Kidney glomerular epithelial cell (primary cell): ENCODE data around the gene TSEN15.

ENCODE experiments used
- DNase-seq: peaks from one replicate; lab custom pipeline; 2025; lab: John Stamatoyannopoulos, UW

TSEN15 gene

DNA sequence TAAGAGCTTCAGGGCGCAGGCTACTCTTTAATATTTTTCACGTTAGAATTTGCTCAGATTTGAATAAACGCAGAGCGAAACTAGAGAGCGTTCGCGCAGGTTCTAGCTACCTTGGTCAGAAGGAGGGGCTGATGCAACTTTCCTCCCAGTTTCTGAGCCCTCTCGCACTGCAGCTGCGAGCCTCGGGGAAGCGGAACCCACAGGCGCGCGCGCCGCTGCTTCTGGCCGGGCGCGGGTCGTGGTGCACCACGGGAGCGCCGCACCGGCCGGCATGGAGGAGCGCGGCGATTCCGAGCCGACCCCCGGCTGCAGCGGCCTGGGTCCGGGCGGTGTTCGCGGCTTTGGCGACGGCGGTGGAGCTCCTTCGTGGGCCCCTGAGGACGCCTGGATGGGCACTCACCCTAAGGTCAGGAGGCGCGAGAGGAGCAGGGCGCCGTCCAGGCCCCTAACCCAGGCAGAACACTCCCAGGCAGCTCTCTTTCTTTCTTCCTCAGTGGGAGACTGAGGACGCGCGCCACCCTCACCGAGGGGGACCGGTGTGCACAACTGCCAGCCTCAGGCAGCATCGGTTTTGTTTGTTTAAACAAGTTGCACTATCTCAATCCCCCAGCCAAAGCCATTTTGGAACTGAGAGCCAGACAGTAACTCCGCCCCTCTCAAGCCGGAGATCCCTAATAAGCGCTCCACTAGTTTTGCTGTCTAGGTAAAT lies at the start of gene TSEN15:
Gene TSEN15 (plus strand): TSS at position 246 of the 709 bp plus-strand sequence. CDS start 26 bp downstream, at position 272.
- DNase-seq: peak; percentile 78

DNA sequence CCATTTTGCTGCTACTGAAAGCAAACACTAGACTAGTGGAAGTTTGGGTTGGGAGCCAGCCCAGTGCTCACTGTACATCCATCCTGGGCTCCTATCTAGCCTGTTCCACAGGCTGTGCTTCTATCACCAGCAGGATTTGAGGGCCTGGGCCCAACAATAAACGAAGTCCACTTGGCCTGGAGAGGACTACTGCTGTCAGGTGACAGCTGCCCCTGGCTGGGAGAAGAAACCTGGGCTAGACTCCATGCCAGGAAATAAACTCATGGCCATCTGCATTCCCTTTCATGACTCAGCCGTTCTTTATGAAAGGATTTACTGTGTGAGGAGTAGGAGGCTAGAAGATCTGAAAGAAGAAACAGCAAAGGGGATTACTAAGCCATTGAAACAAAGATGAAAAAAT lies 49.5 kb upstream of the TSEN15 start:
- peak; percentile 81 for DNase-seq

GRCh38 chr1:184004935-184005334 lies 46.6 kb upstream of the TSEN15 start:
- DNase-seq: no peak

DNA sequence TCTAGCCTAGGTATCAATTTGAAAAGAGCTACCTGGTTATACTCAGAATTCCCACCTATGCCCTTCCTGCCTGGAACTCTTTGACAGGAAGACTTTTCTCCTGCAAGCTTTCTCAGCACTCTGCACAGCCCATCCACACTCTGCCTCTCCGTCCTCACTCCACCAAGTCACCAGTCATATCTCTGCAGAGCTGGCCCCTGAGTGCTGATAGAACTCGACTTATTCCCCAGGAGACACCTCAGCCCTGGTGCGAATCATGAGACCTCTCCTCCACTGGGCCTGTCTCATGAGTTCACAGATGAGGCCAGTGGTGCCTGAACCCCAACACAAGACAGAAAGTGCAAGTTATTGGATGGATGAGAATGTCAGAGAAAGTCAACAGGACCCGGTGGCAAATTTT lies 46.0 kb upstream of the TSEN15 start:
- no peak for DNase-seq

DNA sequence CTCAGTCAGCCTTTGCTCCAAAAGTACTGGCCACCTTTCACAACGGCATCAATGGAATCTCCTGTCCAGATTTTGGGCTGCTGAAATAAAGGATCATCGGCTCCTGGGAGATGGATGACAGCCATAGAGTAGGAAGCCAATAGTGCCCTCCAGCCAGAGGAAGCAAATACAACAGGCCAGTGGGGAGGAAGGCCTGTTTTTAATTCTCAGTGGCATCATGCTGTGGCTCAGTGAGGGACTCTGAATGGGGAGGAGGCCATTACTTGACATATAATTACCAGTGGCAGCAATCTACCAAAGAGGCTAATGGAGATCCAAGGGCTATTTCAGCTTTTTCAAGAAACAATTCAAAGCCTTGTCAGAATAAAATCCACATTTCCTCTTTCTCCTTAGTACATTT lies 40.7 kb upstream of the TSEN15 start:
- no peak for DNase-seq

GRCh38 chr1:184012187-184012586 lies 39.3 kb upstream of the TSEN15 start:
- no peak for DNase-seq

- DNase-seq: no peak
These were observed 37.3 kb upstream of the TSEN15 start for GRCh38 chr1:184014271-184014670.

GRCh38 chr1:184016169-184016568 lies 35.4 kb upstream of the TSEN15 start:
- DNase-seq: no peak

- DNase-seq: no peak
These were observed 34.2 kb upstream of the TSEN15 start for GRCh38 chr1:184017306-184017705.

DNA sequence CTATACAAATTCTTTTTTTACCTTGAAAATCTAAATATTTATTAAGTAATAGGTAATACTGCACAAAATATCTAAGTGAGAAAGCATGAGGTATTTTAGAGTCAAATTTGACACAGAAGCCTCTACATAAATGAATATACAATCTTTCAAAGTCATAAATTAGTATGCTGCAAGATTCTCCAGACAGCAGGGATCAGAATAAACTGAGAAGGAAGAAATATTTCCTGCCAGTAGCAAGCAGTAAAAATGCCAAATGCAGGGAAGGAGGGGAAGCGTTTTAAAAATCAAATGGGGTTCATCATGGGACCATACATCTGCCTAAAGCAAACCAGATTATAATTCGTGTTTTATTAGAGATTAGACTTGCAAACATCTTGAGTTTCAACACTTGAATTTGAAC lies 32.9 kb upstream of the TSEN15 start:
- no peak for DNase-seq

- no peak for DNase-seq
These were observed 32.5 kb upstream of the TSEN15 start for GRCh38 chr1:184019069-184019468.

- no peak for DNase-seq
These were observed 32.0 kb upstream of the TSEN15 start for GRCh38 chr1:184019506-184019905.

DNA sequence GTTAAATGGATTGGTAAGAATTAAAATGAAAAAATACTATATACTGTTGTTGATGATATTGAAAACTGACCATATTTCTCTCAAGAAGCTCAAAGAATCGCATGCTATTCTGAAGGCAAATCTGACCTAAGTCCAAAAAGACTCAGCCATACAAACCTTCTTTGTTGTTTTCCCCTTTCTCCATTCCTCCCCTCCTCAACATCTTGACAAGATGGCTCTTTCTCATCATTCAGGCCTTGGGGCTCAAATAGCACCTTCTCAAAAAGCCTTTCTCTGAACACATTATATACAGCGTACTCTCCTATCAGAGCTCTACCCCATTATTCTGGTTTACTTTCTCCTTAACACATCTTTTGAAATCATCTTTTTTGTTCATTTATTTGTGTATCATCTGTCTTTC lies 31.2 kb upstream of the TSEN15 start:
- no peak for DNase-seq

- DNase-seq: no peak
These were observed 30.7 kb upstream of the TSEN15 start for GRCh38 chr1:184020855-184021254.

GRCh38 chr1:184021728-184022127 lies 29.8 kb upstream of the TSEN15 start:
- no peak for DNase-seq

DNA sequence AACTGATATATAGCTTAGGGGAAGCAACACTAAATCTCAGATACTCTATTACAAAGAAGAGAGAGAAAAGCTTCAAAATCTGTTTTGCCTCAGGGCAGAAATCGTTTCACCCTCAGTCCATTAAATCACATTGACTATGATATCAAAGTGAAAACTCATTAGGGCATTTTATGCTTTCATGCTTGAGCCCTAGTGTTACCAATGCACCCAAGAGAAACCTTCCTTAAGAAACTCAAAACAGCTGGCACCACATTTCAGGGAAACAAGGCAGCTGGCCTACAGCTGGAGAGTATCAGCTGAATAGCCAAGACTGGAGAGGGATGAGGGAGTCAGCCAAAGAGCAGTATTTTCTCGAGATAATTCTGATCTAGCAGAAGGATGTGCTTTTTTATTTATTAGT lies 28.9 kb upstream of the TSEN15 start:
- DNase-seq: no peak

DNA sequence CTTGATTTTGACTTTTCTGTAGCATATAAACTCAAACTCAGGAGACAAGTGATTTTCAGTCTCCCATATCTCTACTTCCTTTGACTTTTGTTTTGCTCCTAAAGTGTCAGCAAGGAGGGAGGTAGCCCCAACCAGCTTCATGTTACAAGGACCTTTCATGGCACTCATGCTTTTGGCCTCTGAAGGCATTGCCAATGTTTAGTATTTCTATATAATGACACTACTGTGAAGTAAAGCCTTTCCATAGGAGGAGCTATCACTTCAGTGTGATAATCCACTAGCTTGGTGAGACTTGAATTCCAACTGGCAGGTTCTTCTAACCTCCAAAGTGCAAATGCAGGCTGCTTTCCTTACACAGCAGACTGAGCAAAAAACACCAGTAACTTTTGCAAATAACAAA lies 28.4 kb upstream of the TSEN15 start:
- DNase-seq: no peak

- DNase-seq: no peak
These were observed 26.3 kb upstream of the TSEN15 start for GRCh38 chr1:184025242-184025675.

- no peak for DNase-seq
These were observed 23.5 kb upstream of the TSEN15 start for GRCh38 chr1:184027826-184028695.

- DNase-seq: no peak
These were observed 22.5 kb upstream of the TSEN15 start for GRCh38 chr1:184028854-184029623.

- DNase-seq: no peak
These were observed 21.0 kb upstream of the TSEN15 start for GRCh38 chr1:184030433-184031091.

GRCh38 chr1:184031092-184031408 lies 20.5 kb upstream of the TSEN15 start:
- DNase-seq: no peak
